ENCODE data around the gene NGDN. TPM values are rescaled to one million over a fixed set of nuclear protein-coding genes. Genes with fewer than 3 reads are reported as not detected.

The NGDN gene
- total and polyA plus RNA-seq, 2 of the 8 experiments (the other 6 are each of a cell fraction or from before 2014, with no cell fraction given): 39.8 to 48.8 TPM

GRCh38 chr14:23481979-23482822, 12.7 kb downstream of the NGDN start (continued):
- TF ChIP-seq KDM5A (IDR thresholded peaks at IDR 0.05; ENCODE audit: low read length) (no peak), ZNF274 (IDR thresholded peaks at IDR 0.05; ENCODE audit: borderline replicate concordance, extremely low read depth, low read length) (no peak), RXRA (IDR thresholded peaks at IDR 0.05; ENCODE audit: insufficient read depth, low read depth, low read length) (no peak), SIRT6 (IDR thresholded peaks at IDR 0.05; ENCODE audit: low read length) (no peak), KDM1A (IDR thresholded peaks at IDR 0.05; ENCODE audit: borderline replicate concordance, low read length) (0 out of 2 replicates have a peak, but pooled peaks have one; percentile 14), SIX5 (IDR thresholded peaks at IDR 0.05; ENCODE audit: low read depth, low read length) (no peak)
- TF ChIP-seq, protein P1, sequence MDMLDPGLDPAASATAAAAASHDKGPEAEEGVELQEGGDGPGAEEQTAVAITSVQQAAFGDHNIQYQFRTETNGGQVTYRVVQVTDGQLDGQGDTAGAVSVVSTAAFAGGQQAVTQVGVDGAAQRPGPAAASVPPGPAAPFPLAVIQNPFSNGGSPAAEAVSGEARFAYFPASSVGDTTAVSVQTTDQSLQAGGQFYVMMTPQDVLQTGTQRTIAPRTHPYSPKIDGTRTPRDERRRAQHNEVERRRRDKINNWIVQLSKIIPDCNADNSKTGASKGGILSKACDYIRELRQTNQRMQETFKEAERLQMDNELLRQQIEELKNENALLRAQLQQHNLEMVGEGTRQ (IDR thresholded peaks at IDR 0.05; ENCODE audit: low read length): no peak
